Upper lobe of left lung (tissue), 6 donors: ENCODE results near the gene OXA1L. TPM values are rescaled to one million over a fixed set of nuclear protein-coding genes. Genes with fewer than 3 reads are reported as not detected.
A peak's percentile ranks its signal among the peaks of the same experiment; 100 is the strongest.

Experiments used
- ATAC-seq, 2 donors: fragments of 200-7000 bp; cut with Tn5 transposase; one replicate each; pipeline ENCODE4 v1.9.1; 2022; ENCODE audit warnings: mild to moderate bottlenecking in 2 of 2, moderate library complexity in 2 of 2; ENCODE audit not compliant: low FRiP score in 2 of 2
- DNase-seq, 2 donors: peaks; one replicate each; pipeline ENCODE4 v3.0.0-alpha.2; 2019 to 2020
- H3K27ac ChIP-seq, 4 donors: fragments of 200-600 bp; sonication (generic); one replicate each; pipeline ENCODE4 v1.5.1; 2016 to 2019
- H3K27me3 ChIP-seq, 4 donors: fragments of 200-600 bp; sonication (generic); one replicate each; pipeline ENCODE4 v1.5.1; 2017 to 2019
- H3K36me3 ChIP-seq, 4 donors: fragments of 200-600 bp; sonication (generic); one replicate each; pipeline ENCODE4 v1.5.1; 2016 to 2019
- H3K4me1 ChIP-seq, 4 donors: fragments of 200-600 bp; sonication (generic); one replicate each; pipeline ENCODE4 v1.5.1; 2018 to 2019
- H3K4me3 ChIP-seq, 4 donors: fragments of 200-600 bp; sonication (generic); one replicate each; pipeline ENCODE4 v1.5.1; 2017 to 2019; ENCODE audit warnings: mild to moderate bottlenecking in 2 of 4, moderate library complexity in 1 of 4
- H3K9me3 ChIP-seq, 4 donors: fragments of 200-600 bp; sonication (generic); one replicate each; pipeline ENCODE4 v1.5.1; 2018 to 2019
- CTCF ChIP-seq, 6 experiments: fragments of 450-650 bp in 4 of 6; fragments of 200-600 bp in 2 of 6; sonication (generic) in 2 of 6; IDR thresholded peaks; one replicate each; pipeline ENCODE4 v1.5.1; 2016 to 2019; ENCODE audit warnings: antibody characterized with exemption in 6 of 6
- EP300 ChIP-seq, 4 donors: sonication (generic); formaldehyde crosslinking; IDR thresholded peaks; one replicate each; pipeline ENCODE4 v1.5.1; 2017; ENCODE audit warnings: antibody characterized with exemption in 4 of 4, control low read depth in 2 of 4
- POLR2A ChIP-seq, 4 donors: fragments of 450-650 bp; IDR thresholded peaks; one replicate each; pipeline ENCODE4 v1.5.1; 2016 to 2017; ENCODE audit warnings: antibody characterized with exemption in 4 of 4, mild to moderate bottlenecking in 2 of 4
- POLR2AphosphoS5 ChIP-seq, 2 donors: sonication (generic); formaldehyde crosslinking; IDR thresholded peaks; one replicate each; pipeline ENCODE4 v1.5.1; 2017; ENCODE audit warnings: antibody characterized with exemption in 2 of 2
- WGBS, 2 donors: methylation state at CpG; one replicate each; pipeline ENCODE4 v1.1.5; 2017 to 2018; 5-methylcytosine and 5-hydroxymethylcytosine counted together
- total RNA-seq, 6 donors: library from RNA; depleted of rRNA in 4 of 6; stranded (reverse); fragments of >200 nt in 4 of 6; gene quantifications; one replicate each; pipeline versions ENCODE4 v1.1.0 to v1.2.1, GENCODE V29; 2016 to 2021
- donor health status: DM: no; HTN: no; CAD: no; lungs with moderate emphysema.
- donor health status: DM: no; HTN: yes; CAD: no; lungs with severe emphysema.

OXA1L gene
- total RNA-seq, 6 donors from 2014 or later: 54.9 to 137 (median 79.2) TPM

DNA sequence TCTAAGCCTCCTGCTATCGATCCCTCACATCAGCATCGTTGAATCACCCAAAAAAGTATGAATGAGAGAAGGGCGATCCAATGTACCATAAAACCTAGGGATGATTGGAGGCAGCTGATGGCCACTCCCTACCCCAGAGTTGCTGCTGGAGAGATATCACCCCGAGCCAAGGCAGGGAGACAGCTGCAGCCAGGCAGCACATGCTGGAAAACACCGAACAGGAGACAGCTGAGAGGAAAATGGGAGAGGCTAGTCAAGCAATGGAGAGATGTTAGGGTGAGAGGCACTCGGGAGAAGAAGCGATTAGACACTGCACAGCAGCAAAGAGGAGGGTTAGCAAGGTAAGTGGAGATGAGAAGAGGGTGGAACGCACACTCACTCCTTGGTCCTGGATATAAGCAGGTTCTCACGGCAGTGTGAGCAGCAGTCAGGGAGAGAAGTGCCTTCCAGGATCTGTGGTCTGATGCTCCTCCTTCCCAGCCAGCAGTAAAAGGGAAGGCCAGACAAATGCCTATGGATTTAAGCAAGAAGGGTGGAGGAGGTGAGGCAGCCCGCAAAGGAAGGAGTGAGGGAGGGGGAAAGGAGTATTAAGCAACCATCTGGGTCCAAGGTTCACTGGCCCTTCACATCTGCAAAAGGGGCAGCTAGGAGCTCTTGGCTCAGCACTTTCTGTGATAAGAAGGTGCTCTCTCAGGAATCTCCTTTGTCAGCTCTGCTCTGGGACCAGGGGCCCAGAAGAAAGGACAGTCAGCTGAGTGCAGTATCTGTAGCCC, 48.6 kb downstream of the OXA1L start, which contains the start of gene SLC7A7:
Gene SLC7A7, minus strand, starts transcription at position 495 of the 773 bp plus-strand sequence. CDS start 2,037 bp downstream, outside the sequence.
- DNase-seq (no peak), ATAC-seq (peak in 1 of 2 donors; percentile 50)
- WGBS, 2 donors: 55 to 65% methylated on average over 10 of the region's 10 CpGs
- Histone ChIP-seq H3K9me3 (no peaks in the 10 kb centered on the region), H3K36me3 (no peaks in the 10 kb centered on the region), H3K4me3 (peak within 1 kb of the TSS in 3 of 4 donors; percentile 19 to 44 (median 33)), H3K27me3 (no peaks in the 10 kb centered on the region), H3K27ac (peak within 1 kb of the TSS; percentile 74 to 85 (median 82)), H3K4me1 (peaks cover 23 to 48% (median 42%) of the 10 kb centered on the region in 4 donors)
- TF ChIP-seq POLR2A (IDR thresholded peaks at IDR 0.05) (peak in 2 of 4 donors; percentile 29 to 30), CTCF (IDR thresholded peaks at IDR 0.05) (no peak)

DNA sequence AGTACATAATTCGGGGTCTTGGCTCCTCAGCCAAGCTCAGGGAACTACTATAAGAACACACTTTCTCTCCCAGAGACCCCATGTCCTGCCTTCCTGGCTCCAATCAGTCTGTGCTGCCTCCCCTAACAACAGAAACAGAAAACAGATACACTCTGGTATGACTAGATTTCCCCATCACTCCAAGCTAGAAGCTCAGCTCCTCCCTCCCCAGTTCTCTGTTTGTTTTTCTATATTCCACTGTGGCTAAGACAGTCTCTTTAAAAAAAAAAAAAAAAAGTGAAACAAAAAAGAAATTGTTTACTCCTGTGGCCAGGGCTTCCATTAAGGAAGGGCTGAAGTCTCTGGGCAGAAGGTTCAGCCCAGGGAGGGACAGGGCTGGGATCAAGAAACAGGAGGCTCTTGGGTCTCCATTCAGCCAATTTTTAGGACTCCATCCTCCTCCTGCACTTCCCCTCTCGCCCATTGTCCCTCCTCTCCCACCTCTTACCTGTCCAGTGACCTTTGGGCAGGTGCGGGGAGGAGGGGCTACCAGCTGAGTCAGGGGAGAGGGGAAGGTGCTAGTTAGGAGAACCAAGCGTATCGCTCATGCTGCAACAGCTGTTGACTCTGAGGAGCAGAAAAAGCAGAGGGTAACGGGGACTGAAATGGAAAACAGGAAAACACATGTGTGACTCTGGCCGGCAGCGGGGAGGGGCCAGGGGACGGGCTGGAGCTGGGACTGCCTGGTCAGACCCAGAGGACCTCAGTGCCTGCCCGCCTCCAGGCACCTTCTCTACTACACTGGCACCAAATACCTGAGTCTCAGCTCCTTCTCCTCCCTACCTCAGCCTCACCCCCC, 52.9 kb downstream of the OXA1L start:
- peak in 1 of 4 donors; percentile 52 for TF ChIP-seq POLR2A (IDR thresholded peaks at IDR 0.05)
- peak in 1 of 2 donors; percentile 65 for TF ChIP-seq POLR2AphosphoS5 (IDR thresholded peaks at IDR 0.05)
- no peak for TF ChIP-seq EP300 (IDR thresholded peaks at IDR 0.05)
- TF ChIP-seq CTCF (IDR thresholded peaks at IDR 0.05): no peak
- peak overlapping the region in 3 of 4 donors; percentile 30 to 47 (median 46) for H3K4me3 ChIP-seq
- H3K36me3 ChIP-seq: no peaks in the 10 kb centered on the region
- H3K4me1 ChIP-seq: peaks cover 43 to 73% (median 62%) of the 10 kb centered on the region in 4 donors
- DNase-seq (peak; percentile 61 to 84), ATAC-seq (peak in 1 of 2 donors; percentile 28)
- H3K27ac ChIP-seq: peak overlapping the region; percentile 80 to 91 (median 86)
- no peaks in the 10 kb centered on the region for H3K9me3 ChIP-seq
- H3K27me3 ChIP-seq: no peaks in the 10 kb centered on the region
- 24 to 32% methylated on average over 9 to 10 of the region's 10 CpGs for WGBS, 2 donors

DNA sequence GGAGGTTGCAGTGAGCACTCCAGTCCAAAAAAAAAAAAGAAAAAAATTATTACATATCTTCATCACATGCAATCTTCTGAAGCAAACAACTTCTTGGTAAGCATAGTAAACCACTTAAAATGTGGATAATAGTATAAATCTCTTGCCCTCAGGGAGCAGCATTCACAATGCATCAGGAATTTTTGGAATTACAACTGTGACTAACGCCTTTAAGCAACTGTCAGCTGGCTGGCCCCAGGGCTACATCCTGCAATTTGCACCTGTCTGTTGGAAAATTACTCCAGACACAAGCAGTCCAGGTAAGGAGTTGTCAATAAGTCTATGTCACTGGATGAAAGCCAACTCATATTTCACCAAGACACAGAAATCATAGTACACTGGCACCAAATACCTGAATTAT, 54.2 kb downstream of the OXA1L start:
- H3K36me3 ChIP-seq: no peaks in the 10 kb centered on the region
- peak overlapping the region in 3 of 4 donors; percentile 4 to 91 (median 85) for H3K27ac ChIP-seq
- no peak overlapping the region for H3K4me3 ChIP-seq
- ATAC-seq (no peak), DNase-seq (no peak)
- TF ChIP-seq EP300 (IDR thresholded peaks at IDR 0.05) (no peak), CTCF (IDR thresholded peaks at IDR 0.05) (no peak), POLR2A (IDR thresholded peaks at IDR 0.05) (no peak), POLR2AphosphoS5 (IDR thresholded peaks at IDR 0.05) (no peak)
- 88 to 91% methylated on average over 1 of the region's 1 CpG for WGBS, 2 donors
- no peaks in the 10 kb centered on the region for H3K9me3 ChIP-seq
- peaks cover 38 to 67% (median 53%) of the 10 kb centered on the region in 4 donors for H3K4me1 ChIP-seq
- H3K27me3 ChIP-seq: no peaks in the 10 kb centered on the region

GRCh38 chr14:22821193-22822015, 54.9 kb downstream of the OXA1L start:
- DNase-seq (no peak), ATAC-seq (no peak)
- Histone ChIP-seq H3K4me3 (no peak overlapping the region), H3K4me1 (peaks cover 38 to 63% (median 47%) of the 10 kb centered on the region in 4 donors), H3K27me3 (no peaks in the 10 kb centered on the region), H3K9me3 (no peaks in the 10 kb centered on the region), H3K36me3 (no peaks in the 10 kb centered on the region), H3K27ac (peak overlapping the region in 2 of 4 donors; percentile 7 to 67)
- WGBS, 2 donors: 85 to 87% methylated on average over 24 of the region's 24 CpGs
- no peak for TF ChIP-seq EP300 (IDR thresholded peaks at IDR 0.05)
- no peak for TF ChIP-seq POLR2A (IDR thresholded peaks at IDR 0.05)
- peak in 1 of 2 donors; percentile 12 for TF ChIP-seq POLR2AphosphoS5 (IDR thresholded peaks at IDR 0.05)
- no peak for TF ChIP-seq CTCF (IDR thresholded peaks at IDR 0.05)
